CD4-positive, alpha-beta memory T cell (primary cell): ENCODE results near the gene THSD7B. TPM values are rescaled to one million over a fixed set of nuclear protein-coding genes. Genes with fewer than 3 reads are reported as not detected.

Source experiments
- CTCF ChIA-PET: fragments of 350-600 bp; sonication (Branson Sonifier 250); formaldehyde crosslinking; loops from one replicate; lab custom pipeline; 2021; ENCODE audit warnings: inconsistent platforms; ENCODE audit not compliant: partially characterized antibody; lab: Charles Lee
- POLR2A ChIA-PET: fragments of 350-600 bp; sonication (Branson Sonifier 250); formaldehyde crosslinking; loops from one replicate; lab custom pipeline; 2021; ENCODE audit not compliant: partially characterized antibody; lab: Charles Lee
- DNase-seq, 5 donors: peaks; one replicate each; pipeline versions ENCODE4 v3.0.0 to v3.0.0-alpha.2; 2020 to 2022; ENCODE audit warnings: mixed read lengths in 1 of 5
- H3K27ac ChIP-seq: one replicate; pipeline ENCODE4 v1.7.0; 2013; ENCODE audit warnings: low read depth, low read length
- H3K27me3 ChIP-seq: 2 replicates; pipeline ENCODE4 v1.7.0; 2013; ENCODE audit warnings: mild to moderate bottlenecking, low read length, moderate library complexity; ENCODE audit not compliant: insufficient read depth
- H3K36me3 ChIP-seq: 2 replicates; pipeline ENCODE4 v1.7.0; 2013; ENCODE audit warnings: mild to moderate bottlenecking, low read length, moderate library complexity; ENCODE audit not compliant: insufficient read depth
- H3K4me1 ChIP-seq: 2 replicates; pipeline ENCODE4 v1.7.0; 2013; ENCODE audit warnings: mild to moderate bottlenecking, low read length, moderate library complexity; ENCODE audit not compliant: insufficient read depth
- H3K4me3 ChIP-seq, 2 donors: one replicate each; pipeline ENCODE4 v1.7.0; 2013; ENCODE audit warnings: low read length in 2 of 2, mild to moderate bottlenecking in 1 of 2
- H3K9me3 ChIP-seq, 2 donors: one replicate each; pipeline ENCODE4 v1.7.0; 2013; ENCODE audit warnings: low read length in 2 of 2, control low read depth in 1 of 2; ENCODE audit not compliant: control insufficient read depth in 1 of 2
- H3K27ac Mint-ChIP-seq, 7 donors: one replicate each; pipeline ENCODE4 v1.8.0; 2020 to 2021; ENCODE audit warnings: mixed read lengths in 7 of 7, mild to moderate bottlenecking in 6 of 7, inconsistent platforms in 3 of 7, moderate library complexity in 3 of 7
- H3K27me3 Mint-ChIP-seq, 2 donors: one replicate each; pipeline ENCODE4 v1.8.0; 2020 to 2021; ENCODE audit warnings: mixed read lengths in 2 of 2
- H3K36me3 Mint-ChIP-seq, 2 donors: one replicate each; pipeline ENCODE4 v1.8.0; 2020 to 2021; ENCODE audit warnings: mixed read lengths in 2 of 2, inconsistent platforms in 1 of 2, mild to moderate bottlenecking in 1 of 2
- H3K4me1 Mint-ChIP-seq, 4 donors: one replicate each; pipeline ENCODE4 v1.8.0; 2020 to 2021; ENCODE audit warnings: mixed read lengths in 4 of 4, mild to moderate bottlenecking in 1 of 4
- H3K4me3 Mint-ChIP-seq, 8 donors: one replicate each; pipeline ENCODE4 v1.8.0; 2020 to 2021; ENCODE audit warnings: mixed read lengths in 8 of 8, mild to moderate bottlenecking in 7 of 8, moderate library complexity in 6 of 8, inconsistent platforms in 3 of 8
- H3K9me3 Mint-ChIP-seq, 8 donors: one replicate each; pipeline ENCODE4 v1.8.0; 2020 to 2021; ENCODE audit warnings: mixed read lengths in 8 of 8, mild to moderate bottlenecking in 5 of 8, inconsistent platforms in 3 of 8, moderate library complexity in 1 of 8
- intact Hi-C: fragments of 100-400 bp; cut with micrococcal nuclease; formaldehyde crosslinking; loops from one replicate; pipeline ENCODE4 v1.15.1; 2023
- polyA plus RNA-seq, 2 donors: library from polyadenylated mRNA; unstranded; fragments of 300-500 nt; fragmentation: Illumina TruSeq; gene quantifications; one replicate each; pipeline ENCODE4 v1.2.3, GENCODE V29; 2021
- total RNA-seq, 2 experiments: library from RNA; stranded (reverse); gene quantifications; one replicate each; pipeline ENCODE4 v1.2.3, GENCODE V29; 2021

THSD7B gene
- total and polyA plus RNA-seq, 4 experiments from 2014 or later: not detected

- DNase-seq: no peak
Measured at GRCh38 chr2:137674991-137675390, 909.6 kb downstream of the THSD7B start.

GRCh38 chr2:137675584-137676327 is 910.4 kb downstream of the THSD7B start:
- DNase-seq: no peak
- Mint-ChIP-seq H3K27me3 (no peaks in the 10 kb centered on the region), H3K27ac (no peak overlapping the region), H3K4me3 (no peak overlapping the region), H3K4me1 (no peaks in the 10 kb centered on the region), H3K9me3 (peaks cover 0 to 5% (median 0%) of the 10 kb centered on the region in 8 donors), H3K36me3 (no peaks in the 10 kb centered on the region)
- H3K27me3 ChIP-seq: no peaks in the 10 kb centered on the region
- no peaks in the 10 kb centered on the region for H3K36me3 ChIP-seq
- H3K27ac ChIP-seq: no peak overlapping the region
- no peaks in the 10 kb centered on the region for H3K9me3 ChIP-seq
- intact Hi-C loops: no loop called here
- ChIA-PET POLR2A (no interaction called here), CTCF (no interaction called here)
- no peak overlapping the region for H3K4me3 ChIP-seq
- H3K4me1 ChIP-seq: no peaks in the 10 kb centered on the region

More at GRCh38 chr2:137674991-137675390, 909.6 kb downstream of the THSD7B start:
- Mint-ChIP-seq H3K4me3 (no peak overlapping the region), H3K27ac (no peak overlapping the region), H3K4me1 (no peaks in the 10 kb centered on the region), H3K27me3 (no peaks in the 10 kb centered on the region), H3K36me3 (no peaks in the 10 kb centered on the region), H3K9me3 (peaks cover 0 to 5% (median 0%) of the 10 kb centered on the region in 8 donors)
- H3K4me3 ChIP-seq: no peak overlapping the region
- no peaks in the 10 kb centered on the region for H3K27me3 ChIP-seq
- no peaks in the 10 kb centered on the region for H3K9me3 ChIP-seq
- no peak overlapping the region for H3K27ac ChIP-seq
- H3K36me3 ChIP-seq: no peaks in the 10 kb centered on the region
- H3K4me1 ChIP-seq: no peaks in the 10 kb centered on the region
- POLR2A ChIA-PET: no interaction called here
- intact Hi-C loops: no loop called here
- CTCF ChIA-PET: no interaction called here

GRCh38 chr2:137676346-137676745 is 911.0 kb downstream of the THSD7B start:
- peaks cover 0 to 5% (median 0%) of the 10 kb centered on the region in 8 donors for H3K9me3 Mint-ChIP-seq
- Histone ChIP-seq H3K36me3 (no peaks in the 10 kb centered on the region), H3K4me1 (no peaks in the 10 kb centered on the region), H3K4me3 (no peak overlapping the region), H3K27me3 (no peaks in the 10 kb centered on the region), H3K9me3 (no peaks in the 10 kb centered on the region), H3K27ac (no peak overlapping the region)
- H3K4me3 Mint-ChIP-seq: no peak overlapping the region
- no peaks in the 10 kb centered on the region for H3K27me3 Mint-ChIP-seq
- H3K36me3 Mint-ChIP-seq: no peaks in the 10 kb centered on the region
- CTCF ChIA-PET: no interaction called here
- POLR2A ChIA-PET: no interaction called here
- DNase-seq: no peak
- intact Hi-C loops: no loop called here
- H3K4me1 Mint-ChIP-seq: no peaks in the 10 kb centered on the region
- no peak overlapping the region for H3K27ac Mint-ChIP-seq

GRCh38 chr2:137677466-137677865 is 912.1 kb downstream of the THSD7B start:
- Mint-ChIP-seq H3K9me3 (peaks cover 0 to 5% (median 0%) of the 10 kb centered on the region in 8 donors), H3K27me3 (no peaks in the 10 kb centered on the region), H3K27ac (no peak overlapping the region), H3K4me1 (no peaks in the 10 kb centered on the region), H3K4me3 (no peak overlapping the region), H3K36me3 (no peaks in the 10 kb centered on the region)
- ChIA-PET CTCF (no interaction called here), POLR2A (no interaction called here)
- intact Hi-C loops: no loop called here
- no peak for DNase-seq
- Histone ChIP-seq H3K4me1 (no peaks in the 10 kb centered on the region), H3K36me3 (no peaks in the 10 kb centered on the region), H3K27me3 (no peaks in the 10 kb centered on the region), H3K27ac (no peak overlapping the region), H3K9me3 (no peaks in the 10 kb centered on the region), H3K4me3 (no peak overlapping the region)

GRCh38 chr2:137689549-137689948 is 924.2 kb downstream of the THSD7B start:
- no peaks in the 10 kb centered on the region for H3K36me3 Mint-ChIP-seq
- CTCF ChIA-PET: no interaction called here
- no peaks in the 10 kb centered on the region for H3K36me3 ChIP-seq
- H3K4me3 ChIP-seq: no peak overlapping the region
- H3K4me3 Mint-ChIP-seq: no peak overlapping the region
- no peaks in the 10 kb centered on the region for H3K4me1 Mint-ChIP-seq
- DNase-seq: no peak
- no peaks in the 10 kb centered on the region for H3K4me1 ChIP-seq
- POLR2A ChIA-PET: no interaction called here
- peaks cover 0 to 9% (median 4%) of the 10 kb centered on the region in 8 donors for H3K9me3 Mint-ChIP-seq
- intact Hi-C loops: no loop called here
- no peak overlapping the region for H3K27ac ChIP-seq
- H3K27me3 ChIP-seq: no peaks in the 10 kb centered on the region
- no peak overlapping the region for H3K27ac Mint-ChIP-seq
- no peaks in the 10 kb centered on the region for H3K27me3 Mint-ChIP-seq
- H3K9me3 ChIP-seq: no peaks in the 10 kb centered on the region

GRCh38 chr2:137693534-137693933 is 928.2 kb downstream of the THSD7B start:
- H3K36me3 Mint-ChIP-seq: no peaks in the 10 kb centered on the region
- Histone ChIP-seq H3K9me3 (no peaks in the 10 kb centered on the region), H3K36me3 (no peaks in the 10 kb centered on the region), H3K4me3 (no peak overlapping the region), H3K27me3 (no peaks in the 10 kb centered on the region), H3K27ac (no peak overlapping the region), H3K4me1 (no peaks in the 10 kb centered on the region)
- no peaks in the 10 kb centered on the region for H3K4me1 Mint-ChIP-seq
- intact Hi-C loops: no loop called here
- peaks cover 0 to 9% (median 2%) of the 10 kb centered on the region in 8 donors for H3K9me3 Mint-ChIP-seq
- no peaks in the 10 kb centered on the region for H3K27me3 Mint-ChIP-seq
- DNase-seq: no peak
- ChIA-PET POLR2A (no interaction called here), CTCF (no interaction called here)
- H3K27ac Mint-ChIP-seq: no peak overlapping the region
- H3K4me3 Mint-ChIP-seq: no peak overlapping the region

GRCh38 chr2:137696916-137697315 is 931.6 kb downstream of the THSD7B start:
- CTCF ChIA-PET: no interaction called here
- no peaks in the 10 kb centered on the region for H3K4me1 Mint-ChIP-seq
- H3K9me3 ChIP-seq: no peaks in the 10 kb centered on the region
- no peaks in the 10 kb centered on the region for H3K4me1 ChIP-seq
- no peak overlapping the region for H3K27ac Mint-ChIP-seq
- intact Hi-C loops: no loop called here
- H3K36me3 ChIP-seq: no peaks in the 10 kb centered on the region
- no peaks in the 10 kb centered on the region for H3K36me3 Mint-ChIP-seq
- peaks cover 0 to 13% (median 3%) of the 10 kb centered on the region in 8 donors for H3K9me3 Mint-ChIP-seq
- no peak overlapping the region for H3K27ac ChIP-seq
- DNase-seq: no peak
- no peaks in the 10 kb centered on the region for H3K27me3 Mint-ChIP-seq
- POLR2A ChIA-PET: no interaction called here
- H3K4me3 Mint-ChIP-seq: no peak overlapping the region
- no peak overlapping the region for H3K4me3 ChIP-seq
- H3K27me3 ChIP-seq: no peaks in the 10 kb centered on the region
